SK-N-SH treated with all-trans-retinoic acid at 6 μM for 48 hours (cell line): ENCODE results near the gene LAMB4.

Experiments used
- BACH2 ChIP-seq: fragments of 250-450 bp; sonication (Bioruptor Pico); IDR thresholded peaks from 2 replicates; pipeline ENCODE4 v1.9.0; 2021; ENCODE audit warnings: mild to moderate bottlenecking, borderline replicate concordance
- GLIS3 ChIP-seq: fragments of 250-450 bp; sonication (Bioruptor Pico); IDR thresholded peaks from 2 replicates; pipeline ENCODE4 v1.5.0; 2020; ENCODE audit warnings: mild to moderate bottlenecking, moderate library complexity
- OSR1 ChIP-seq: fragments of 250-450 bp; sonication (Bioruptor Pico); IDR thresholded peaks from 2 replicates; pipeline ENCODE4 v1.8.0; 2022; ENCODE audit warnings: moderate library complexity, mild to moderate bottlenecking, inconsistent platforms
- PPARA ChIP-seq: fragments of 250-450 bp; sonication (Bioruptor Pico); IDR thresholded peaks from 2 replicates; pipeline ENCODE4 v1.5.0; 2020; ENCODE audit warnings: mild to moderate bottlenecking, borderline replicate concordance
- ZFP3 ChIP-seq: fragments of 250-450 bp; sonication (Bioruptor Pico); IDR thresholded peaks from 2 replicates; pipeline ENCODE4 v1.5.0; 2020; ENCODE audit warnings: mild to moderate bottlenecking, moderate library complexity
- ZFP30 ChIP-seq: fragments of 450-650 bp; formaldehyde crosslinking; IDR thresholded peaks from 2 replicates; pipeline ENCODE4 v1.5.0; 2022; ENCODE audit warnings: mild to moderate bottlenecking, moderate library complexity
- ZNF8 ChIP-seq: fragments of 450-650 bp; formaldehyde crosslinking; IDR thresholded peaks from 2 replicates; pipeline ENCODE4 v1.5.0; 2020; ENCODE audit warnings: mild to moderate bottlenecking, moderate library complexity

DNA sequence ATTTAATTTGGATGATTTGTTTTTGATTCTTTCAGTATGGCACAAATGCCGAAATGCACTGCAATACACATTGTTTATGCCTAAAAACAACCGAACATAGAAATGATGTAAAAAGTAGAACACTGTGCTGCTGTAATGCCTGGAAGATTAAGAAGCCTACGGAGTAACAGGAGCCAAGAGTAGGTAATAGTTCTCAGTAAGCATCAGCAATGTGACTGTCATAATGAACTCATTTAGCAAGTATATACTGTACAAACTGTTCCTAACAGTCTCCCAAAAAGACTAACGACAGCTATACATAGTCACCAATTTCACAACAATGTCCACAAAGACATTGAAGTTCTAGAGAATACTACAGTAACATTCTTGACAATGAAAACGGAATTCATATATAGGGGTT is 19.0 kb upstream of the LAMB4 start:
- TF ChIP-seq ZFP3 (CRISPR knock-in tag) (no peak), OSR1 (CRISPR knock-in tag) (no peak), ZNF8 (CRISPR knock-in tag) (no peak), GLIS3 (CRISPR knock-in tag) (no peak), PPARA (CRISPR knock-in tag) (no peak), ZFP30 (CRISPR knock-in tag) (no peak), BACH2 (no peak)
